GM23248 (cell line): ENCODE measurements around the gene ATF1. TPM values are rescaled to one million over a fixed set of nuclear protein-coding genes. Genes with fewer than 3 reads are reported as not detected.
"Not testable (repeated sequence)": the region's sequence is repeated elsewhere in the genome, so short reads cannot be mapped to it uniquely, and the experiment has no call there.

Source experiments
- DNase-seq: peaks from one replicate; pipeline ENCODE4 v3.0.0-alpha.2; 2015
- H2AFZ ChIP-seq: fragments of 200-600 bp; sonication (generic); 2 replicates; pipeline ENCODE4 v1.6.1; 2016; ENCODE audit warnings: antibody characterized with exemption
- H3F3A ChIP-seq: fragments of 200-600 bp; sonication (generic); 2 replicates; pipeline ENCODE4 v1.6.1; 2016; ENCODE audit warnings: mild to moderate bottlenecking, antibody characterized with exemption, mixed run types; ENCODE audit not compliant: insufficient read depth
- H3K27ac ChIP-seq: fragments of 200-600 bp; sonication (generic); 2 replicates; pipeline ENCODE4 v1.5.1; 2016; ENCODE audit warnings: mild to moderate bottlenecking
- H3K27me3 ChIP-seq: fragments of 200-600 bp; sonication (generic); replicated peaks from 2 replicates; pipeline ENCODE4 v1.6.1; 2016; ENCODE audit warnings: mild to moderate bottlenecking; ENCODE audit not compliant: insufficient read depth
- H3K36me3 ChIP-seq: fragments of 200-600 bp; sonication (generic); 2 replicates; pipeline ENCODE4 v1.6.1; 2016; ENCODE audit warnings: low read depth, mild to moderate bottlenecking
- H3K4me1 ChIP-seq: fragments of 200-600 bp; sonication (generic); 2 replicates; pipeline ENCODE4 v1.6.1; 2016; ENCODE audit warnings: mild to moderate bottlenecking; ENCODE audit not compliant: insufficient read depth
- H3K4me2 ChIP-seq: fragments of 200-600 bp; sonication (generic); one replicate; pipeline ENCODE4 v1.6.1; 2016; ENCODE audit warnings: mild to moderate bottlenecking; ENCODE audit not compliant: unreplicated experiment
- H3K4me3 ChIP-seq: fragments of 200-600 bp; sonication (generic); 2 replicates; pipeline ENCODE4 v1.5.1; 2016; ENCODE audit warnings: mild to moderate bottlenecking
- H3K79me2 ChIP-seq: fragments of 200-600 bp; sonication (generic); 2 replicates; pipeline ENCODE4 v1.6.1; 2016; ENCODE audit warnings: mild to moderate bottlenecking; ENCODE audit not compliant: insufficient read depth
- H3K9ac ChIP-seq: fragments of 200-600 bp; sonication (generic); 2 replicates; pipeline ENCODE4 v1.6.1; 2016; ENCODE audit warnings: mild to moderate bottlenecking
- H3K9me2 ChIP-seq: fragments of 200-600 bp; sonication (generic); 2 replicates; pipeline ENCODE4 v1.6.1; 2016; ENCODE audit warnings: mixed run types, mild to moderate bottlenecking, moderate library complexity; ENCODE audit not compliant: insufficient read depth
- H3K9me3 ChIP-seq: fragments of 200-600 bp; sonication (generic); one replicate; pipeline ENCODE4 v1.6.1; 2017; ENCODE audit warnings: low read depth
- H4K20me1 ChIP-seq: fragments of 200-600 bp; sonication (generic); 2 replicates; pipeline ENCODE4 v1.6.0; 2016; ENCODE audit not compliant: insufficient read depth
- EZH2 ChIP-seq: fragments of 200-600 bp; sonication (generic); IDR thresholded peaks from 2 replicates; pipeline ENCODE4 v1.6.1; 2018; ENCODE audit warnings: antibody characterized with exemption, mild to moderate bottlenecking; ENCODE audit not compliant: insufficient read depth, poor library complexity, severe bottlenecking
- EZH2phosphoT487 ChIP-seq: fragments of 200-600 bp; sonication (generic); IDR thresholded peaks from 2 replicates; pipeline ENCODE4 v1.6.1; 2018; ENCODE audit warnings: antibody characterized with exemption, moderate library complexity, mild to moderate bottlenecking, low read depth; ENCODE audit not compliant: insufficient read depth
- WGBS, 2 experiments: methylation state at CpG; one replicate each; pipeline ENCODE4 v1.1.6; 2015 to 2017; ENCODE audit warnings: low lambda C conversion rate in 2 of 2, low coverage in 1 of 2; ENCODE audit errors: missing lambda C conversion rate in 2 of 2; 5-methylcytosine and 5-hydroxymethylcytosine counted together
- in situ Hi-C: fragments of 300-500 bp; cut with MboI; formaldehyde crosslinking; loops from 2 replicates; pipeline ENCODE4 v1.15.0; 2020
- polyA plus RNA-seq: library from polyadenylated mRNA; unstranded; fragments of >200 nt; fragmentation: Nextera tagmentation; extraction: Ambion mirVana; gene quantifications from 2 replicates; pipeline ENCODE4 v1.2.1, GENCODE V29; 2016
- small RNA-seq: library from RNA; depleted of rRNA; stranded (forward); fragments of <200 nt; gene quantifications from one replicate; pipeline ENCODE3, GENCODE V24; 2014; ENCODE audit warnings: low read depth, low replicate concordance
- total RNA-seq: library from RNA; depleted of rRNA; stranded (reverse); fragments of >200 nt; shearing (Covaris generic); gene quantifications from 2 replicates; pipeline ENCODE4 v1.2.3, GENCODE V29; 2014; rRNA removed

Gene ATF1
- total and polyA plus RNA-seq, 2 experiments from 2014 or later = 24.0 to 30.6 TPM

GRCh38 chr12:50865266-50865665 is 101.4 kb downstream of the ATF1 start:
- TF ChIP-seq EZH2phosphoT487 (no peak), EZH2 (no peak)
- no peak for DNase-seq
- H3K9ac ChIP-seq = no peak overlapping the region
- H3K4me2 ChIP-seq = no peak overlapping the region
- H3K79me2 ChIP-seq = no peaks in the 10 kb centered on the region
- no peak overlapping the region for H2AFZ ChIP-seq
- in situ Hi-C loops = no loop called here
- no peak overlapping the region for H3K4me3 ChIP-seq
- H3K36me3 ChIP-seq = no peaks in the 10 kb centered on the region
- no peaks in the 10 kb centered on the region for H3K9me2 ChIP-seq
- H4K20me1 ChIP-seq = no peaks in the 10 kb centered on the region
- no peak overlapping the region for H3K27ac ChIP-seq
- H3K9me3 ChIP-seq = no peaks in the 10 kb centered on the region
- H3K27me3 ChIP-seq = no peaks in the 10 kb centered on the region
- H3F3A ChIP-seq = no peaks in the 10 kb centered on the region
- 43 to 49% methylated on average over 3 of the region's 3 CpGs for WGBS, 2 experiments
- peaks cover 9% of the 10 kb centered on the region for H3K4me1 ChIP-seq

GRCh38 chr12:50868881-50869280 is 105.0 kb downstream of the ATF1 start:
- not testable (repeated sequence) for H3K9me2 ChIP-seq

More at GRCh38 chr12:50868881-50869280, 105.0 kb downstream of the ATF1 start:
- DNase-seq, H4K20me1 ChIP-seq, H3K9me3 ChIP-seq, H3K27ac ChIP-seq, H3F3A ChIP-seq, H2AFZ ChIP-seq, H3K4me2 ChIP-seq, H3K4me1 ChIP-seq, H3K4me3 ChIP-seq, H3K27me3 ChIP-seq, H3K36me3 ChIP-seq, H3K79me2 ChIP-seq, H3K9ac ChIP-seq, in situ Hi-C loops: not testable (repeated sequence)
- WGBS, 2 experiments = 18 to 23% methylated on average over 2 of the region's 2 CpGs

Small RNA genes within 50 kb of the gene (small RNA-seq; reads per million reads assigned to genes)
- not detected for gene AC013244.2
- gene RF00019 = not detected
- not detected for gene RN7SL519P

Other genes with a start within 250 kb of the ATF1 start
- not detected in 2 replicates for gene TMPRSS12, start 78.8 kb downstream of the ATF1 start, total RNA-seq
- gene TMPRSS12, start 78.8 kb downstream of the ATF1 start, polyA plus RNA-seq = not detected in 2 replicates
- not detected in 2 replicates for gene HIGD1C, start 188.4 kb downstream of the ATF1 start, total RNA-seq
- not detected in 2 replicates for gene HIGD1C, start 188.4 kb downstream of the ATF1 start, polyA plus RNA-seq